Fibroblast of lung (primary cell): ENCODE measurements around the gene ACP2.

Source experiments
- EZH2 ChIP-seq: IDR thresholded peaks from 2 replicates; pipeline ENCODE4 v1.5.1; 2012; ENCODE audit warnings: low read length, control low read depth, mild to moderate bottlenecking; ENCODE audit errors: missing control alignments
- TF ChIP-seq, protein P1 (sequence below), 2 donors: IDR thresholded peaks in 1 of 2; conservative IDR thresholded peaks in 1 of 2; 1 replicate in 1 of 2; 2 replicates in 1 of 2; pipeline ENCODE4 v1.5.1; 2011 to 2012; ENCODE audit warnings: low read length in 2 of 2, control low read depth in 1 of 2, inconsistent platforms in 1 of 2, low read depth in 1 of 2, mild to moderate bottlenecking in 1 of 2

- TF ChIP-seq, protein P1, sequence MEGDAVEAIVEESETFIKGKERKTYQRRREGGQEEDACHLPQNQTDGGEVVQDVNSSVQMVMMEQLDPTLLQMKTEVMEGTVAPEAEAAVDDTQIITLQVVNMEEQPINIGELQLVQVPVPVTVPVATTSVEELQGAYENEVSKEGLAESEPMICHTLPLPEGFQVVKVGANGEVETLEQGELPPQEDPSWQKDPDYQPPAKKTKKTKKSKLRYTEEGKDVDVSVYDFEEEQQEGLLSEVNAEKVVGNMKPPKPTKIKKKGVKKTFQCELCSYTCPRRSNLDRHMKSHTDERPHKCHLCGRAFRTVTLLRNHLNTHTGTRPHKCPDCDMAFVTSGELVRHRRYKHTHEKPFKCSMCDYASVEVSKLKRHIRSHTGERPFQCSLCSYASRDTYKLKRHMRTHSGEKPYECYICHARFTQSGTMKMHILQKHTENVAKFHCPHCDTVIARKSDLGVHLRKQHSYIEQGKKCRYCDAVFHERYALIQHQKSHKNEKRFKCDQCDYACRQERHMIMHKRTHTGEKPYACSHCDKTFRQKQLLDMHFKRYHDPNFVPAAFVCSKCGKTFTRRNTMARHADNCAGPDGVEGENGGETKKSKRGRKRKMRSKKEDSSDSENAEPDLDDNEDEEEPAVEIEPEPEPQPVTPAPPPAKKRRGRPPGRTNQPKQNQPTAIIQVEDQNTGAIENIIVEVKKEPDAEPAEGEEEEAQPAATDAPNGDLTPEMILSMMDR (conservative IDR thresholded peaks at IDR 0.05 in 1 of 2, IDR thresholded peaks at IDR 0.05 in 1 of 2; ENCODE audit: low read depth in 1 of 2, low read length in 2 of 2) = no peak
- no peak for TF ChIP-seq EZH2
These were observed 31.5 kb upstream of the ACP2 start for GRCh38 chr11:47280099-47280498.
